Esophagus squamous epithelium (tissue), 5 donors: ENCODE results near the gene CCDC179. TPM values are rescaled to one million over a fixed set of nuclear protein-coding genes. Genes with fewer than 3 reads are reported as not detected.

ENCODE experiments used
- DNase-seq: peaks from one replicate; lab custom pipeline; 2025; lab: John Stamatoyannopoulos, UW
- H3K27ac ChIP-seq, 4 donors: fragments of 200-600 bp; sonication (generic); one replicate each; pipeline ENCODE4 v1.5.1; 2016 to 2019; ENCODE audit warnings: mild to moderate bottlenecking in 1 of 4
- H3K27me3 ChIP-seq, 4 donors: fragments of 200-600 bp; sonication (generic); 1 replicate in 3 of 4; 2 replicates in 1 of 4; pipeline versions ENCODE4 v1.5.1 to v1.6.0; 2017 to 2021; ENCODE audit warnings: antibody characterized with exemption in 1 of 4
- H3K36me3 ChIP-seq, 3 donors: fragments of 200-600 bp; sonication (generic); one replicate each; pipeline ENCODE4 v1.5.1; 2016 to 2019
- H3K4me1 ChIP-seq, 3 donors: fragments of 200-600 bp; sonication (generic); one replicate each; pipeline ENCODE4 v1.5.1; 2017 to 2019
- H3K4me3 ChIP-seq, 4 donors: fragments of 200-600 bp; sonication (generic); 1 replicate in 3 of 4; 2 replicates in 1 of 4; pipeline ENCODE4 v1.5.1; 2016 to 2019; ENCODE audit warnings: mild to moderate bottlenecking in 2 of 4, moderate library complexity in 1 of 4
- H3K9me3 ChIP-seq, 3 donors: fragments of 200-600 bp; sonication (generic); one replicate each; pipeline ENCODE4 v1.5.1; 2016 to 2019
- CTCF ChIP-seq, 6 experiments: fragments of 450-650 bp in 4 of 6; fragments of 200-600 bp in 2 of 6; sonication (generic) in 2 of 6; IDR thresholded peaks; one replicate each; pipeline ENCODE4 v1.5.1; 2016 to 2019; ENCODE audit warnings: antibody characterized with exemption in 6 of 6, mild to moderate bottlenecking in 4 of 6, moderate library complexity in 4 of 6
- POLR2A ChIP-seq, 4 donors: fragments of 450-650 bp; IDR thresholded peaks; one replicate each; pipeline ENCODE4 v1.6.1; 2017; ENCODE audit warnings: antibody characterized with exemption in 4 of 4, mild to moderate bottlenecking in 4 of 4, moderate library complexity in 3 of 4
- WGBS, 2 donors: methylation state at CpG; one replicate each; pipeline ENCODE4 v1.1.5; 2018; 5-methylcytosine and 5-hydroxymethylcytosine counted together
- intact Hi-C: fragments of 100-400 bp; cut with DNase I; formaldehyde crosslinking; loops from one replicate; pipeline ENCODE4 v1.15.0; 2022
- total RNA-seq, 4 donors: library from RNA; depleted of rRNA; stranded (reverse); fragments of >200 nt; gene quantifications; one replicate each; pipeline ENCODE4 v1.1.0, GENCODE V29; 2016
- donor health status: DM: yes; HTN: yes; CAD: no.

The CCDC179 gene
- total RNA-seq, 4 donors from 2014 or later, result not detected

- intact Hi-C loops, result no loop called here
- H3K27ac ChIP-seq, result no peak overlapping the region
- TF ChIP-seq CTCF (IDR thresholded peaks at IDR 0.05) (no peak), POLR2A (IDR thresholded peaks at IDR 0.05) (no peak)
- 72 to 75% methylated on average over 2 of the region's 2 CpGs for WGBS, 2 donors
- H3K36me3 ChIP-seq, result no peaks in the 10 kb centered on the region
- DNase-seq, result no peak
- H3K27me3 ChIP-seq, result no peaks in the 10 kb centered on the region
- H3K4me1 ChIP-seq, result no peaks in the 10 kb centered on the region
- no peak overlapping the region for H3K4me3 ChIP-seq
- H3K9me3 ChIP-seq, result no peaks in the 10 kb centered on the region
Observed at GRCh38 chr11:22890227-22890626, 30.0 kb upstream of the CCDC179 start.

- TF ChIP-seq CTCF (IDR thresholded peaks at IDR 0.05) (no peak), POLR2A (IDR thresholded peaks at IDR 0.05) (no peak)
- H3K36me3 ChIP-seq, result no peaks in the 10 kb centered on the region
- H3K27me3 ChIP-seq, result no peaks in the 10 kb centered on the region
- H3K4me1 ChIP-seq, result no peaks in the 10 kb centered on the region
- 23 to 32% methylated on average over 1 of the region's 1 CpG for WGBS, 2 donors
- H3K4me3 ChIP-seq, result no peak overlapping the region
- intact Hi-C loops, result no loop called here
- no peak for DNase-seq
- H3K9me3 ChIP-seq, result no peaks in the 10 kb centered on the region
- H3K27ac ChIP-seq, result no peak overlapping the region
Observed at GRCh38 chr11:22884217-22884616, 23.9 kb upstream of the CCDC179 start.

GRCh38 chr11:22879630-22880029 is 19.4 kb upstream of the CCDC179 start:
- H3K4me3 ChIP-seq, result no peak overlapping the region
- no peak for DNase-seq

GRCh38 chr11:22878604-22879003 is 18.3 kb upstream of the CCDC179 start:
- TF ChIP-seq POLR2A (IDR thresholded peaks at IDR 0.05) (no peak), CTCF (IDR thresholded peaks at IDR 0.05) (no peak)
- intact Hi-C loops, result no loop called here
- Histone ChIP-seq H3K4me3 (no peak overlapping the region), H3K4me1 (no peaks in the 10 kb centered on the region), H3K27ac (no peak overlapping the region), H3K9me3 (no peaks in the 10 kb centered on the region), H3K36me3 (no peaks in the 10 kb centered on the region), H3K27me3 (no peaks in the 10 kb centered on the region)
- no peak for DNase-seq

More at GRCh38 chr11:22879630-22880029, 19.4 kb upstream of the CCDC179 start:
- Histone ChIP-seq H3K9me3 (no peaks in the 10 kb centered on the region), H3K27me3 (no peaks in the 10 kb centered on the region), H3K27ac (no peak overlapping the region), H3K36me3 (no peaks in the 10 kb centered on the region), H3K4me1 (no peaks in the 10 kb centered on the region)
- WGBS, 2 donors, result 16 to 53% methylated on average over 2 of the region's 2 CpGs
- no peak for TF ChIP-seq CTCF (IDR thresholded peaks at IDR 0.05)
- TF ChIP-seq POLR2A (IDR thresholded peaks at IDR 0.05), result no peak
- intact Hi-C loops, result no loop called here

- DNase-seq, result no peak
- H3K9me3 ChIP-seq, result no peaks in the 10 kb centered on the region
- H3K27me3 ChIP-seq, result no peaks in the 10 kb centered on the region
- H3K4me3 ChIP-seq, result no peak overlapping the region
- TF ChIP-seq POLR2A (IDR thresholded peaks at IDR 0.05), result no peak
- no peak for TF ChIP-seq CTCF (IDR thresholded peaks at IDR 0.05)
- H3K4me1 ChIP-seq, result no peaks in the 10 kb centered on the region
- intact Hi-C loops, result no loop called here
- H3K36me3 ChIP-seq, result no peaks in the 10 kb centered on the region
- no peak overlapping the region for H3K27ac ChIP-seq
Observed at GRCh38 chr11:22878039-22878438, 17.8 kb upstream of the CCDC179 start.
